HG02885 (cell line): ENCODE measurements around the gene RPUSD3.

Experiments
- ATAC-seq: cut with Tn5 transposase; IDR thresholded peaks from one replicate; pipeline ENCODE4 v1.9.1; 2021; ENCODE audit warnings: mild to moderate bottlenecking; ENCODE audit not compliant: unreplicated experiment, poor library complexity

RPUSD3 gene

GRCh38 chr3:9808345-9809037, 35.3 kb downstream of the RPUSD3 start:
- ATAC-seq = peak; percentile 55

GRCh38 chr3:9807981-9808344, 35.8 kb downstream of the RPUSD3 start:
- no peak for ATAC-seq

- ATAC-seq = no peak
These were observed 36.9 kb downstream of the RPUSD3 start for GRCh38 chr3:9806688-9807589.

GRCh38 chr3:9806137-9806536, 37.7 kb downstream of the RPUSD3 start:
- ATAC-seq = no peak

GRCh38 chr3:9804996-9805395, 38.8 kb downstream of the RPUSD3 start:
- no peak for ATAC-seq

GRCh38 chr3:9803494-9803893, 40.3 kb downstream of the RPUSD3 start:
- no peak for ATAC-seq

- no peak for ATAC-seq
These were observed 43.3 kb downstream of the RPUSD3 start for GRCh38 chr3:9800529-9800928.

- no peak for ATAC-seq
These were observed 46.4 kb downstream of the RPUSD3 start for GRCh38 chr3:9797196-9797945.

GRCh38 chr3:9795207-9795606, 48.6 kb downstream of the RPUSD3 start:
- ATAC-seq = no peak

- ATAC-seq = no peak
These were observed 49.4 kb downstream of the RPUSD3 start for GRCh38 chr3:9794400-9794799.

GRCh38 chr3:9793161-9793781, 50.5 kb downstream of the RPUSD3 start:
- ATAC-seq = no peak

- peak; percentile 79 for ATAC-seq
These were observed 51.2 kb downstream of the RPUSD3 start, which contains the start of the genes ARPC4 and TADA3 for GRCh38 chr3:9792405-9793160. ARPC4 (plus strand) TSS chr3:9793082; CDS start chr3:9793122, 40 bp downstream. TADA3 (minus strand) TSS chr3:9792473; CDS start chr3:9791466, 1,007 bp downstream.

GRCh38 chr3:9791790-9792404, 51.9 kb downstream of the RPUSD3 start:
- ATAC-seq = no peak

- no peak for ATAC-seq
These were observed 52.7 kb downstream of the RPUSD3 start for GRCh38 chr3:9791127-9791526.
